Measurements from ENCODE around the gene NT5C1B. TPM values are rescaled to one million over a fixed set of nuclear protein-coding genes. Genes with fewer than 3 reads are reported as not detected.

NT5C1B gene
- total RNA-seq, 1 donor from 2014 or later: not detected

DNA sequence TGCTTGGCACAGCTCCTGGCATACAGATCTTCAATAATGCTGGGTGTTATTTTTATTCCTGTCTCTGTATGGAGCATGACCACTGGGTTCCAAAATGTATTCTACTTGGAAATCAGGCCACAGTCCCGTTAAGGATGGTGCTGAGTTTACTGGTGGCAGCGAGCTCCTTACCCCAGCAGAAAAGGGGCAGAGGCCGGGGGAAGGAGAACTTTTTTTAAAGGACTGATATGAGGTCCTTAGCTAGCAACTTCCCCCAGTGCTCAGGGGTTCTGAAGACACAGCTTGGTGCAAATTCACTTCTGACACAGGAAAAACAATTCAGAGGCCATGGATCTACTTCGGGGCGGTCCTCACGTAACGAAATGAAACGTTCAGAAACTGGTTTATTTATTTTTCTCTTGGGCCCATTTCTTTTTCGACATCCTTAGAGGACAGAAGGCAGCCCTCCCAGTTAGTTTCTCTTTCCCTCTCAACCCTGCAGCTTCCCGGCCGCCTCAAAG is 29.8 kb downstream of the NT5C1B start:
- peak; percentile 10 for DNase-seq (ENCODE audit: low spot score)
- peak overlapping the region; percentile 87 for H3K9ac ChIP-seq
- Mint-ChIP-seq H3K4me1 (peaks cover 19% of the 10 kb centered on the region), H3K4me3 (peak overlapping the region; percentile 92), H3K9me3 (no peaks in the 10 kb centered on the region), H3K36me3 (peaks cover 12% of the 10 kb centered on the region), H3K27ac (peak overlapping the region; percentile 63), H3K27me3 (ENCODE audit: insufficient read depth, low read depth) (peaks cover 7% of the 10 kb centered on the region)
- TF ChIP-seq EZH2 (IDR thresholded peaks at IDR 0.05) (no peak), EZH2phosphoT487 (IDR thresholded peaks at IDR 0.05) (no peak)
- TF ChIP-seq, protein P1, sequence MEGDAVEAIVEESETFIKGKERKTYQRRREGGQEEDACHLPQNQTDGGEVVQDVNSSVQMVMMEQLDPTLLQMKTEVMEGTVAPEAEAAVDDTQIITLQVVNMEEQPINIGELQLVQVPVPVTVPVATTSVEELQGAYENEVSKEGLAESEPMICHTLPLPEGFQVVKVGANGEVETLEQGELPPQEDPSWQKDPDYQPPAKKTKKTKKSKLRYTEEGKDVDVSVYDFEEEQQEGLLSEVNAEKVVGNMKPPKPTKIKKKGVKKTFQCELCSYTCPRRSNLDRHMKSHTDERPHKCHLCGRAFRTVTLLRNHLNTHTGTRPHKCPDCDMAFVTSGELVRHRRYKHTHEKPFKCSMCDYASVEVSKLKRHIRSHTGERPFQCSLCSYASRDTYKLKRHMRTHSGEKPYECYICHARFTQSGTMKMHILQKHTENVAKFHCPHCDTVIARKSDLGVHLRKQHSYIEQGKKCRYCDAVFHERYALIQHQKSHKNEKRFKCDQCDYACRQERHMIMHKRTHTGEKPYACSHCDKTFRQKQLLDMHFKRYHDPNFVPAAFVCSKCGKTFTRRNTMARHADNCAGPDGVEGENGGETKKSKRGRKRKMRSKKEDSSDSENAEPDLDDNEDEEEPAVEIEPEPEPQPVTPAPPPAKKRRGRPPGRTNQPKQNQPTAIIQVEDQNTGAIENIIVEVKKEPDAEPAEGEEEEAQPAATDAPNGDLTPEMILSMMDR (IDR thresholded peaks at IDR 0.05): no peak
- H3K4me2 ChIP-seq: peak overlapping the region; percentile 98
- H3K27me3 ChIP-seq: no peaks in the 10 kb centered on the region
- H3K4me1 ChIP-seq: peaks cover 29% of the 10 kb centered on the region
- peak overlapping the region; percentile 99 for H2AFZ ChIP-seq (replicated peaks)
- no peaks in the 10 kb centered on the region for H3K36me3 ChIP-seq
- peaks cover 42% of the 10 kb centered on the region for H3K79me2 ChIP-seq (ENCODE audit: low read depth)
- peaks cover 7% of the 10 kb centered on the region for H3F3A ChIP-seq (ENCODE audit: low read depth)
- H3K4me3 ChIP-seq: peak overlapping the region; percentile 88
- no peaks in the 10 kb centered on the region for H3K9me3 ChIP-seq (ENCODE audit: low read depth)
- H3K27ac ChIP-seq: peak overlapping the region; percentile 85
- peaks cover 25% of the 10 kb centered on the region for H4K20me1 ChIP-seq (ENCODE audit: low read depth)

DNA sequence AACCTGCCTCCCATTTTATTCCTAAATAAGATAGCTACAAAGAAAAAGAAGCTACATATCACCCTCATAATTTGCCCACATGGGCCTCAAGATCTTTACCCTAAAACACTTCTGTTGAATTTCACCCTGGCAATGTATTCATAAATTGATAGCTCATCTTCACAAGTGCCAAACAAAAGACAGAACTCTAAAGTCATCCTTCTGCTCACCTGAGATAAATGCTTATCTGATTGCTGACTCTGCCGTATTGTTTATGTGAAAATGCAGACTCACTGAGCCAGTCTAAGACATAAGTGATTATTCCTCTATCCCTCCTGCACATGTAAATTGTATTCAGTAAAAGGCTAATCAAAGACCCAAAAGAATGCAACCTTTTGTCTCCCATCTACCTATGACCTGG is 30.9 kb downstream of the NT5C1B start:
- Histone ChIP-seq H3K9ac (no peak overlapping the region), H3K4me3 (peak overlapping the region; percentile 88), H3F3A (ENCODE audit: low read depth) (peaks cover 7% of the 10 kb centered on the region), H3K27me3 (no peaks in the 10 kb centered on the region), H4K20me1 (ENCODE audit: low read depth) (peaks cover 25% of the 10 kb centered on the region), H3K27ac (no peak overlapping the region), H3K79me2 (ENCODE audit: low read depth) (peaks cover 42% of the 10 kb centered on the region), H3K4me1 (peaks cover 29% of the 10 kb centered on the region), H2AFZ (replicated peaks) (no peak overlapping the region), H3K36me3 (no peaks in the 10 kb centered on the region), H3K9me3 (ENCODE audit: low read depth) (no peaks in the 10 kb centered on the region), H3K4me2 (peak overlapping the region; percentile 98)
- no peaks in the 10 kb centered on the region for H3K9me3 Mint-ChIP-seq
- peaks cover 17% of the 10 kb centered on the region for H3K36me3 Mint-ChIP-seq
- no peak for DNase-seq (ENCODE audit: low spot score)
- H3K4me3 Mint-ChIP-seq: peak overlapping the region; percentile 92
- H3K27me3 Mint-ChIP-seq (ENCODE audit: insufficient read depth, low read depth): peaks cover 7% of the 10 kb centered on the region
- H3K27ac Mint-ChIP-seq: no peak overlapping the region
- TF ChIP-seq, protein P1 (IDR thresholded peaks at IDR 0.05): no peak
- TF ChIP-seq EZH2phosphoT487 (IDR thresholded peaks at IDR 0.05) (no peak), EZH2 (IDR thresholded peaks at IDR 0.05) (no peak)
- peaks cover 19% of the 10 kb centered on the region for H3K4me1 Mint-ChIP-seq

DNA sequence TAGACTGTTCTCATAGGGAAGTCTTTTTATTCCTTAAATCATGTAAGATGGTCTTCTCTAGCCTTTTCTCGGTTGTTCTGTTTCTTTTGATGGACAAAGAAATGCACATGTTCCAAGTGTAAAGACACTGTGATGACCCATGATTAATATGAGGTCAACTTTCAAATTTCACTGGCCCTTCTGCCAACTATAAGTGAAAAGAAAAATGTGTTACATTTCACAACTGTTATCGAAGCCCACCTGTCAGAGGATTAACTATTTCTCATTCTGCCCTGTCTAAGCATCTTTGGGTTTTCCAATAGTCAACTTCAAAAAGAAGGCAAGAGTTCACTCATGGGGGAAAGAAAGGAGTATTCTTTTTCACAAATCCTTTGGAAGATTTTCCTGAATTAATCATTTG is 32.2 kb downstream of the NT5C1B start:
- peaks cover 25% of the 10 kb centered on the region for H4K20me1 ChIP-seq (ENCODE audit: low read depth)
- DNase-seq (ENCODE audit: low spot score): no peak
- peaks cover 17% of the 10 kb centered on the region for H3K36me3 Mint-ChIP-seq
- H3K79me2 ChIP-seq (ENCODE audit: low read depth): peaks cover 42% of the 10 kb centered on the region
- H2AFZ ChIP-seq (replicated peaks): no peak overlapping the region
- no peaks in the 10 kb centered on the region for H3K9me3 Mint-ChIP-seq
- no peak overlapping the region for H3K27ac Mint-ChIP-seq
- peak overlapping the region; percentile 98 for H3K4me2 ChIP-seq
- H3K27me3 Mint-ChIP-seq (ENCODE audit: insufficient read depth, low read depth): peaks cover 7% of the 10 kb centered on the region
- no peaks in the 10 kb centered on the region for H3K27me3 ChIP-seq
- H3K4me3 Mint-ChIP-seq: no peak overlapping the region
- peaks cover 7% of the 10 kb centered on the region for H3F3A ChIP-seq (ENCODE audit: low read depth)
- peaks cover 19% of the 10 kb centered on the region for H3K4me1 Mint-ChIP-seq
- H3K27ac ChIP-seq: no peak overlapping the region
- H3K36me3 ChIP-seq: no peaks in the 10 kb centered on the region
- no peak overlapping the region for H3K4me3 ChIP-seq
- TF ChIP-seq, protein P1 (IDR thresholded peaks at IDR 0.05): no peak
- TF ChIP-seq EZH2 (IDR thresholded peaks at IDR 0.05) (no peak), EZH2phosphoT487 (IDR thresholded peaks at IDR 0.05) (no peak)
- H3K9me3 ChIP-seq (ENCODE audit: low read depth): no peaks in the 10 kb centered on the region
- no peak overlapping the region for H3K9ac ChIP-seq
- peaks cover 29% of the 10 kb centered on the region for H3K4me1 ChIP-seq
